HG02798 (cell line): ENCODE data around the gene EPB42.
A peak's percentile ranks its signal among the peaks of the same experiment; 100 is the strongest.
"Not testable (repeated sequence)": the region's sequence is repeated elsewhere in the genome, so short reads cannot be mapped to it uniquely, and the experiment has no call there.

Experiments
- ATAC-seq: cut with Tn5 transposase; IDR thresholded peaks from one replicate; pipeline ENCODE4 v1.9.1; 2021; ENCODE audit warnings: mild to moderate bottlenecking; ENCODE audit not compliant: unreplicated experiment, poor library complexity

EPB42 gene

GRCh38 chr15:43194795-43195194 lies 26.0 kb downstream of the EPB42 start:
- no peak for ATAC-seq

GRCh38 chr15:43193710-43194109 lies 27.1 kb downstream of the EPB42 start:
- no peak for ATAC-seq

- ATAC-seq = no peak
These were observed 30.6 kb downstream of the EPB42 start for GRCh38 chr15:43190178-43190577.

GRCh38 chr15:43189296-43189695 lies 31.5 kb downstream of the EPB42 start:
- ATAC-seq = no peak

- no peak for ATAC-seq
These were observed 33.2 kb downstream of the EPB42 start for GRCh38 chr15:43187544-43188155.

- peak; percentile 9 for ATAC-seq
These were observed 34.8 kb downstream of the EPB42 start for GRCh38 chr15:43186003-43186353.

GRCh38 chr15:43185157-43186002 lies 35.4 kb downstream of the EPB42 start, which contains the start of gene CCNDBP1:
TSS of gene CCNDBP1 (plus strand) at chr15:43185403. CDS start at chr15:43185499, 96 bp downstream.
- peak; percentile 96 for ATAC-seq

GRCh38 chr15:43184407-43185124 lies 36.3 kb downstream of the EPB42 start:
- ATAC-seq = no peak

- no peak for ATAC-seq
These were observed 37.5 kb downstream of the EPB42 start for GRCh38 chr15:43183270-43183669.

GRCh38 chr15:43177147-43177546 lies 43.7 kb downstream of the EPB42 start:
- ATAC-seq = not testable (repeated sequence)

- not testable (repeated sequence) for ATAC-seq
These were observed 45.0 kb downstream of the EPB42 start for GRCh38 chr15:43175656-43176309.

- ATAC-seq = no peak
These were observed 50.9 kb downstream of the EPB42 start for GRCh38 chr15:43169888-43170287.

- ATAC-seq = no peak
These were observed 52.4 kb downstream of the EPB42 start for GRCh38 chr15:43168192-43169107.

GRCh38 chr15:43167261-43167660 lies 53.6 kb downstream of the EPB42 start:
- not testable (repeated sequence) for ATAC-seq

- ATAC-seq = no peak
These were observed 55.0 kb downstream of the EPB42 start for GRCh38 chr15:43165801-43166325.

GRCh38 chr15:43153269-43153668 lies 67.5 kb downstream of the EPB42 start:
- no peak for ATAC-seq

- no peak for ATAC-seq
These were observed 69.1 kb downstream of the EPB42 start for GRCh38 chr15:43151688-43152087.

GRCh38 chr15:43150191-43150929 lies 70.5 kb downstream of the EPB42 start:
- no peak for ATAC-seq
